ENCODE data around the gene GNLY. TPM values are rescaled to one million over a fixed set of nuclear protein-coding genes. Genes with fewer than 3 reads are reported as not detected.
A peak's percentile ranks its signal among the peaks of the same experiment; 100 is the strongest.
"Not testable (repeated sequence)": the region's sequence is repeated elsewhere in the genome, so short reads cannot be mapped to it uniquely, and the experiment has no call there.

Gene GNLY
- polyA plus RNA-seq, 3 donors, result 1.2 to 4.7 (median 2.3) TPM

GRCh38 chr2:85703329-85703728 lies 9.2 kb downstream of the GNLY start:
- H3K27ac ChIP-seq (ENCODE audit: low read depth, low read length), result no peak overlapping the region

GRCh38 chr2:85704038-85704437 lies 9.9 kb downstream of the GNLY start:
- WGBS, 3 donors, result 74 to 76% (median 74%) methylated on average over 3 of the region's 3 CpGs
- no peak overlapping the region for H3K27ac ChIP-seq (ENCODE audit: low read depth, low read length)

- 60 to 89% (median 70%) methylated on average over 8 of the region's 8 CpGs for WGBS, 3 donors
These were observed 10.9 kb downstream of the GNLY start for GRCh38 chr2:85704800-85705679.

GRCh38 chr2:85705680-85706039 lies 11.5 kb downstream of the GNLY start:
- peak overlapping the region; percentile 47 for H3K27ac ChIP-seq (ENCODE audit: low read depth, low read length)
- 44 to 77% (median 56%) methylated on average over 2 of the region's 2 CpGs for WGBS, 3 donors

More at GRCh38 chr2:85704800-85705679, 10.9 kb downstream of the GNLY start:
- peak overlapping the region; percentile 47 for H3K27ac ChIP-seq (ENCODE audit: low read depth, low read length)

GRCh38 chr2:85706063-85706462 lies 11.9 kb downstream of the GNLY start:
- 71 to 86% (median 72%) methylated on average over 6 of the region's 6 CpGs for WGBS, 3 donors
- H3K27ac ChIP-seq (ENCODE audit: low read depth, low read length), result no peak overlapping the region

GRCh38 chr2:85706599-85707296 lies 12.6 kb downstream of the GNLY start:
- 56 to 85% (median 70%) methylated on average over 10 of the region's 10 CpGs for WGBS, 3 donors
- no peak overlapping the region for H3K27ac ChIP-seq (ENCODE audit: low read depth, low read length)

- no peak overlapping the region for H3K27ac ChIP-seq (ENCODE audit: low read depth, low read length)
These were observed 13.1 kb downstream of the GNLY start for GRCh38 chr2:85707304-85707703.

GRCh38 chr2:85708641-85709040 lies 14.5 kb downstream of the GNLY start:
- WGBS, 3 donors, result 59 to 67% (median 65%) methylated on average over 1 of the region's 1 CpG
- no peak overlapping the region for H3K27ac ChIP-seq (ENCODE audit: low read depth, low read length)

More at GRCh38 chr2:85707304-85707703, 13.1 kb downstream of the GNLY start:
- WGBS, 3 donors, result 1 to 3% (median 1%) methylated on average over 10 of the region's 10 CpGs

- 28 to 68% (median 38%) methylated on average over 4 of the region's 4 CpGs for whole genome bisulfite sequencing, 3 donors
- no peak overlapping the region for H3K27ac ChIP-seq (ENCODE audit: low read depth, low read length)
These were observed 15.2 kb downstream of the GNLY start for GRCh38 chr2:85709401-85709811.

GRCh38 chr2:85710687-85711577 lies 16.8 kb downstream of the GNLY start:
- peak overlapping the region; percentile 78 for H3K27ac ChIP-seq (ENCODE audit: low read depth, low read length)
- 44 to 76% (median 50%) methylated on average over 19 of the region's 19 CpGs for WGBS, 3 donors

- peak overlapping the region; percentile 78 for H3K27ac ChIP-seq (ENCODE audit: low read depth, low read length)
- 56 to 86% (median 63%) methylated on average over 8 of the region's 8 CpGs for WGBS, 3 donors
These were observed 17.5 kb downstream of the GNLY start for GRCh38 chr2:85711578-85712060.

- H3K27ac ChIP-seq (ENCODE audit: low read depth, low read length), result no peak overlapping the region
These were observed 18.2 kb downstream of the GNLY start for GRCh38 chr2:85712336-85712735.

GRCh38 chr2:85712849-85713612 lies 18.9 kb downstream of the GNLY start:
- WGBS, 3 donors, result 54 to 71% (median 63%) methylated on average over 9 of the region's 9 CpGs

More at GRCh38 chr2:85712336-85712735, 18.2 kb downstream of the GNLY start:
- 42 to 79% (median 45%) methylated on average over 15 of the region's 15 CpGs for WGBS, 3 donors

GRCh38 chr2:85713836-85714235 lies 19.7 kb downstream of the GNLY start:
- 76 to 94% (median 92%) methylated on average over 5 of the region's 5 CpGs for WGBS, 3 donors
- H3K27ac ChIP-seq (ENCODE audit: low read depth, low read length), result no peak overlapping the region

More at GRCh38 chr2:85712849-85713612, 18.9 kb downstream of the GNLY start:
- H3K27ac ChIP-seq (ENCODE audit: low read depth, low read length), result peak overlapping the region; percentile 57

GRCh38 chr2:85714421-85714820 lies 20.3 kb downstream of the GNLY start:
- WGBS, 3 donors, result 86 to 97% (median 89%) methylated on average over 7 of the region's 7 CpGs
- H3K27ac ChIP-seq (ENCODE audit: low read depth, low read length), result not testable (repeated sequence)

GRCh38 chr2:85714841-85715240 lies 20.7 kb downstream of the GNLY start:
- H3K27ac ChIP-seq (ENCODE audit: low read depth, low read length), result no peak overlapping the region
- WGBS, 3 donors, result 55 to 86% (median 69%) methylated on average over 8 of the region's 8 CpGs

- 57 to 82% (median 67%) methylated on average over 13 of the region's 13 CpGs for WGBS, 3 donors
- no peak overlapping the region for H3K27ac ChIP-seq (ENCODE audit: low read depth, low read length)
These were observed 22.3 kb downstream of the GNLY start for GRCh38 chr2:85716346-85716914.

Measured in adipose tissue (tissue), 3 donors.